Fibroblast of skin of right biceps (primary cell): ENCODE results near the gene PSG1.

ENCODE experiments used
- DNase-seq: peaks from one replicate; pipeline ENCODE4 v3.0.0-alpha.2; 2013

Gene PSG1

GRCh38 chr19:42816894-42817293 lies 62.6 kb downstream of the PSG1 start:
- peak; percentile 4 for DNase-seq
